Measurements from ENCODE around the gene GHRH. TPM values are rescaled to one million over a fixed set of nuclear protein-coding genes. Genes with fewer than 3 reads are reported as not detected.

Gene GHRH
- total RNA-seq, 1 experiment from 2014 or later, result not detected

- Histone ChIP-seq H3K4me3 (replicated peaks in 1 of 2; ENCODE audit: low read depth in 1 of 2, low read length in 2 of 2) (no peak overlapping the region), H3K9me2 (ENCODE audit: insufficient read depth) (no peaks in the 10 kb centered on the region), H3K36me3 (ENCODE audit: control insufficient read depth in 1 of 2, insufficient read depth in 2 of 2, low read length in 2 of 2) (peaks cover 67 to 75% of the 10 kb centered on the region in 2 experiments), H4K20me1 (ENCODE audit: insufficient read depth) (no peaks in the 10 kb centered on the region), H3K4me2 (ENCODE audit: low read length) (no peak overlapping the region), H3K27me3 (ENCODE audit: insufficient read depth, low read length) (no peaks in the 10 kb centered on the region), H3K9me3 (ENCODE audit: control insufficient read depth in 1 of 2, insufficient read depth in 1 of 2, low read depth in 1 of 2, low read length in 2 of 2) (no peaks in the 10 kb centered on the region), H2AFZ (ENCODE audit: low read depth, low read length, poor library complexity, severe bottlenecking) (no peak overlapping the region), H3K4me1 (ENCODE audit: control insufficient read depth in 1 of 2, insufficient read depth in 2 of 2, low read length in 2 of 2) (no peaks in the 10 kb centered on the region), H3K9ac (ENCODE audit: low read length) (no peak overlapping the region), H3K79me2 (ENCODE audit: insufficient read depth, low read length) (no peaks in the 10 kb centered on the region), H3K27ac (ENCODE audit: low read depth, low read length) (no peak overlapping the region)
- no peak for ATAC-seq
- ChIA-PET RAD21 (ENCODE audit: low non-redundant PET in 1 of 2, low total read pairs in 2 of 2, uncharacterized antibody in 2 of 2, unreplicated experiment in 2 of 2) (no interaction called here), POLR2A (no interaction called here), CTCF (no interaction called here)
- no peak for TF ChIP-seq ZNF274 (IDR thresholded peaks at IDR 0.05; ENCODE audit: low read depth, low read length)
- no peak for TF ChIP-seq JUND (IDR thresholded peaks at IDR 0.05)
- TF ChIP-seq EZH2phosphoT487 (IDR thresholded peaks at IDR 0.05; ENCODE audit: borderline replicate concordance), result no peak
- TF ChIP-seq RAD21 (IDR thresholded peaks at IDR 0.05; ENCODE audit: low read depth), result no peak
- no peak for TF ChIP-seq POLR2A (IDR thresholded peaks at IDR 0.05; ENCODE audit: borderline replicate concordance, extremely low read depth, insufficient read depth, insufficient read length)
- no peak for TF ChIP-seq CTCF (IDR thresholded peaks at IDR 0.05 in 2 of 3, conservative IDR thresholded peaks at IDR 0.05 in 1 of 3; ENCODE audit: borderline replicate concordance in 1 of 3, insufficient read depth in 1 of 3, low read depth in 2 of 3, low read length in 2 of 3)
- no peak for TF ChIP-seq TCF7L2 (IDR thresholded peaks at IDR 0.05; ENCODE audit: borderline replicate concordance, extremely low read depth, insufficient read depth, insufficient read length)
- TF ChIP-seq, protein P1, sequence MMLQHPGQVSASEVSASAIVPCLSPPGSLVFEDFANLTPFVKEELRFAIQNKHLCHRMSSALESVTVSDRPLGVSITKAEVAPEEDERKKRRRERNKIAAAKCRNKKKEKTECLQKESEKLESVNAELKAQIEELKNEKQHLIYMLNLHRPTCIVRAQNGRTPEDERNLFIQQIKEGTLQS (IDR thresholded peaks at IDR 0.05), result no peak
- no peak for TF ChIP-seq EZH2 (IDR thresholded peaks at IDR 0.05)
- no peak for TF ChIP-seq EGR1 (IDR thresholded peaks at IDR 0.05; ENCODE audit: low read depth)
- no peak for TF ChIP-seq SRF (IDR thresholded peaks at IDR 0.05; ENCODE audit: low read depth)
- DNase-seq (ENCODE audit: low read depth, low spot score), result no peak
- BruUV-seq (replicated peaks), result no TSS peak
- intact Hi-C loops (cut with micrococcal nuclease), result no loop called here
These were observed 26.5 kb downstream of the GHRH start for GRCh38 chr20:37235065-37235464.

All from HCT116 (cell line).